OCI-LY3 (cell line): Measurements from ENCODE around the gene DISP3.

ENCODE experiments used
- H2AFZ ChIP-seq: fragments of 200-600, 300-600 bp; shearing (Covaris generic); 2 replicates; pipeline ENCODE4 v1.6.0; 2014; ENCODE audit warnings: antibody characterized with exemption, low read depth, low read length
- H3K27ac ChIP-seq: fragments of 200-600, 300-600 bp; sonication (generic); 2 replicates; pipeline ENCODE4 v1.5.1; 2014; ENCODE audit warnings: mild to moderate bottlenecking, low read length, moderate library complexity, mixed read lengths
- H3K27me3 ChIP-seq: fragments of 200-600, 300-600 bp; sonication (generic); 2 replicates; pipeline ENCODE4 v1.6.1; 2014; ENCODE audit warnings: low read depth, low read length, mixed read lengths
- H3K36me3 ChIP-seq: fragments of 200-600, 300-600 bp; sonication (generic); replicated peaks from 2 replicates; pipeline ENCODE3; 2014; ENCODE audit warnings: low read depth, low read length, mixed read lengths
- H3K4me1 ChIP-seq: fragments of 300-600, 200-600 bp; sonication (generic); 2 replicates; pipeline ENCODE4 v1.6.1; 2014; ENCODE audit warnings: low read length, mixed read lengths
- H3K4me2 ChIP-seq: fragments of 200-600, 300-600 bp; sonication (generic); 2 replicates; pipeline ENCODE4 v1.6.1; 2014; ENCODE audit warnings: low read length, mixed read lengths
- H3K4me3 ChIP-seq: fragments of 300-600, 200-600 bp; sonication (generic); 2 replicates; pipeline ENCODE4 v1.5.1; 2014; ENCODE audit warnings: antibody characterized with exemption, mild to moderate bottlenecking, low read length, moderate library complexity
- H3K79me2 ChIP-seq: fragments of 300-600, 200-600 bp; shearing (Covaris generic); 2 replicates; pipeline ENCODE4 v1.6.1; 2014; ENCODE audit warnings: mild to moderate bottlenecking, low read length, mixed read lengths
- H3K9ac ChIP-seq: fragments of 300-600, 200-600 bp; shearing (Covaris generic); 2 replicates; pipeline ENCODE4 v1.6.0; 2014; ENCODE audit warnings: mild to moderate bottlenecking, low read length, moderate library complexity
- H3K9me3 ChIP-seq: fragments of 200-600, 300-600 bp; shearing (Covaris generic); 2 replicates; pipeline ENCODE4 v1.6.1; 2014; ENCODE audit warnings: low read length, mixed read lengths; ENCODE audit not compliant: insufficient read depth
- H4K20me1 ChIP-seq: fragments of 200-600, 300-600 bp; sonication (generic); 2 replicates; pipeline ENCODE4 v1.6.1; 2016; ENCODE audit warnings: low read length, mixed read lengths; ENCODE audit not compliant: insufficient read depth
- CTCF ChIP-seq: fragments of 200-600, 300-600 bp; sonication (generic); IDR thresholded peaks from 2 replicates; pipeline ENCODE4 v1.5.1; 2014; ENCODE audit warnings: antibody characterized with exemption, low read length, low read depth
- EZH2phosphoT487 ChIP-seq: fragments of 200-600 bp; shearing (Covaris generic); IDR thresholded peaks from 2 replicates; pipeline ENCODE4 v1.6.1; 2018; ENCODE audit warnings: antibody characterized with exemption, mixed run types, low read depth

DISP3 gene

GRCh38 chr1:11505591-11506538 lies 26.9 kb downstream of the DISP3 start:
- no peak for TF ChIP-seq CTCF
- TF ChIP-seq EZH2phosphoT487 = no peak

DNA sequence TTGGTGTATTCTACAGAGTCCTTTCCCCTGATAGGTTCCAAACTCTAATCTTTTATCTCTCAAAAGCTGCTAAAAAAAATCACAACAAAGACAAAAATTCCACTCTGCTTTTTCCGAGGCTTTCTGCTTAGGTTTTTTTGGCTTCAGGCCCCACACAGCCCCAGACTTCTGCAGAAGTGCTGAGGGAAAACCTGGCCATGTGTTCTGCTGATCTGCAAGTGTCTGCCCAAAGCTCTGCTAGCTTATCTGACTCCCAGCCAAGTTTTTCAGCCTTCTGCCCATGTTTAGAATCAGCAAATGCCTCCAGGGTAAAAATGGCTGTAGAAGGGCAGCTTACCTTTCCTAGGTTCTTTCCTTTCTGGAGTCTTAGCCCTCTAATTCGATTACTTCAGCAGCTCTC lies 28.4 kb downstream of the DISP3 start:
- Histone ChIP-seq H3K4me2 (no peak overlapping the region), H3K36me3 (no peaks in the 10 kb centered on the region), H3K4me1 (no peaks in the 10 kb centered on the region), H3K27me3 (no peaks in the 10 kb centered on the region), H2AFZ (no peak overlapping the region), H3K9ac (no peak overlapping the region), H3K79me2 (no peaks in the 10 kb centered on the region), H3K27ac (no peak overlapping the region), H3K4me3 (no peak overlapping the region), H4K20me1 (no peaks in the 10 kb centered on the region), H3K9me3 (peaks cover 5% of the 10 kb centered on the region; the same call in 1 of the 2 replicates)
- TF ChIP-seq EZH2phosphoT487 (no peak), CTCF (no peak)

More at GRCh38 chr1:11505591-11506538, 26.9 kb downstream of the DISP3 start:
- Histone ChIP-seq H3K9ac (no peak overlapping the region), H3K27ac (no peak overlapping the region), H4K20me1 (no peaks in the 10 kb centered on the region), H3K9me3 (peaks cover 5% of the 10 kb centered on the region; the same call in 1 of the 2 replicates), H3K36me3 (no peaks in the 10 kb centered on the region), H3K4me2 (no peak overlapping the region), H2AFZ (no peak overlapping the region), H3K27me3 (no peaks in the 10 kb centered on the region), H3K4me1 (no peaks in the 10 kb centered on the region), H3K79me2 (no peaks in the 10 kb centered on the region), H3K4me3 (no peak overlapping the region)

DNA sequence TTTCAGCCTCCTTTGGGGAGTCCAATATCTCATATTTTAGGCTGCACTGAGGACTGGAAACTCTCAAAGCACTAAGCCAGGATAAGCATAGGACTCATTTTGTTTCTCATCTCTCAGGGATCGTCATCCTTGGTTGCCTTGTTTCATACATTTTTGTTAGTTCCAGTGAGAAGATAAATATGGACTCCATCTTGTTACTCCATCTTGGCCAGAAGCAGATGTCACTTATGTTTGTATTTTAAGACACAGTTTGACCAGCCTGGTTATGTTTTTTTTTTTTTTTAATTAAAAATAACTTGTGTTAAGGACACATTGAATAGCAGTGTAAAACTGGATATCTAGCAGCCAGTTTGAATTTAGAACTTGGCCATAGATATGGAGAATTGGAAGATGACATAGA lies 34.7 kb downstream of the DISP3 start:
- no peak for TF ChIP-seq CTCF
- TF ChIP-seq EZH2phosphoT487 = no peak
- Histone ChIP-seq H3K4me3 (no peak overlapping the region), H3K79me2 (no peaks in the 10 kb centered on the region), H4K20me1 (no peaks in the 10 kb centered on the region), H3K27me3 (no peaks in the 10 kb centered on the region), H3K9ac (no peak overlapping the region), H2AFZ (no peak overlapping the region), H3K4me2 (no peak overlapping the region), H3K4me1 (no peaks in the 10 kb centered on the region), H3K9me3 (no peaks in the 10 kb centered on the region), H3K27ac (no peak overlapping the region), H3K36me3 (no peaks in the 10 kb centered on the region)

GRCh38 chr1:11514366-11514765 lies 35.4 kb downstream of the DISP3 start:
- Histone ChIP-seq H3K9me3 (no peaks in the 10 kb centered on the region), H2AFZ (no peak overlapping the region), H3K9ac (no peak overlapping the region), H3K79me2 (no peaks in the 10 kb centered on the region), H3K36me3 (no peaks in the 10 kb centered on the region), H3K4me3 (no peak overlapping the region), H3K27me3 (no peaks in the 10 kb centered on the region), H3K27ac (no peak overlapping the region), H3K4me2 (no peak overlapping the region), H3K4me1 (no peaks in the 10 kb centered on the region), H4K20me1 (no peaks in the 10 kb centered on the region)
- TF ChIP-seq EZH2phosphoT487 (no peak), CTCF (no peak)
